ENCODE results near the gene BAG2.
A peak's percentile ranks its signal among the peaks of the same experiment; 100 is the strongest.

BAG2 gene

DNA sequence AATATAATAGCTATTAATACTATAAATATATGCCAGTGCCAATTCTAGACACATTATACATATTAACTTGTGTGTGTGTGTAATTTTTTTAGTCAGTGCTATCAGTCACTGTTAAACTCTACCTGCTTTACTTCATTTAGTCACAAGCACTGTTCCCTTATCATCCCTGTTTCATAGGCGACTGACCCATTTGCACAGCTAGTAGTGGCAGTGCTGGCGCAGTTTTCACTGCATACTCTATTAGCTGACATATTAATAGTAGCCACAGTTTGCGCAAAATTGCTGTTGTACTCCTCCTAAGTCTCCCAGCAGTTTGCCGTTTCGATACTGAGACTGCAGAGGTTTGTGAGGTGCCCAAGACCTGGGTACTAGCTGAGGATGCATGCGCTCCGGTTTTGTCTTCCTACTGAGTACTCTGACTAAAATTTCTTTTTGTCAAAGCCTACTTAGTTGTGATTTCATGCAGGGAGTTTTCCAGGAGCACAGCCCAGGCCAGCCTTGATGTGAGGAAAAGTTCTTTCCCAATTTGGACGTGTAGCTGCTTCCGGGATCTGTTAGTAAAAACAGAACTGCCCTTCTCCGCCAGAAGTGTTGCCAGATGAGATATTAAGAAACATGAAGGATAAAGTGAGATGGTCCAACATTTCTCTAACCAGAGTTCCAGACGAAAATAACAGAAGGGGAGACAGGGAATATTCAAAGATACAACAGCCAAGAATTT is 5.6 kb downstream of the BAG2 start:
- no peak for DNase-seq

DNA sequence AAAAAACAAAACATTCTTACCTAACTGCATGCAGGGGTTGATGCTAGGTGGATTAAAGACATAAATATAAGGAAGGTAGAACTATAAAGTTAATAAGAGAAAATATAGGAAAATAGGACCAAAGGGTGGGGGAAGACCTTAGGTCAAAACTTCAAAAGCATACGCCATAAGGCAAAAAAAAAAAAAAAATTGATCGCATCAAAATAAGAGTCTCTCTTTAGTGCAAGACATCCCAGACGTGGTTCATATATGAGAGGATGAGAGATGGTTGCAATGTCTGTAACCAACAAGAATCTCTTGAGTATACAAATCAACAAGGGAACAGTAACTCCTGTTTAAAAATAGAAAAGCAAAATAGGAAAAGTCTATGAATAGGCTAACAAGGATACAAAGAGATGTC is 8.5 kb downstream of the BAG2 start:
- no peak for DNase-seq

DNA sequence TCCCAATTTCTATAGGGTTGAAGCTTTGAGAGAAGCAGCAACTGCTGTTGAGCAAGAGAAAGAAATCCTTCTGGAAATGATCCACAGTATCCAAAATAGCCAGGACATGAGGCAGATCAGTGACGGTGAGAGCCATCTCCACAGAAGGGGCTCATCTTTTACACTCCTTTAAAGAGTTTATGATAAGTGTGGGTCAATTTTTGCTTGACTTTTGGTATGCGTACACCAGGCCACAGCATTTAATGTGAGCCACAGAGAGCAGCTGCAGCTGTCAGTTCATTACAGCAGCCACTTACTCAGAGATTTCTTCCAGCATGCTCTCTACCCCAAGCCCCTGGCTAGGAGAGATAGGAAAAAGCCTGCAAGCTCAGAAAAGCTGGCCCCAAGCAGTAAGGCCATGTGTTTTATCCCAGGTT is 9.9 kb downstream of the BAG2 start:
- no peak for DNase-seq

DNA sequence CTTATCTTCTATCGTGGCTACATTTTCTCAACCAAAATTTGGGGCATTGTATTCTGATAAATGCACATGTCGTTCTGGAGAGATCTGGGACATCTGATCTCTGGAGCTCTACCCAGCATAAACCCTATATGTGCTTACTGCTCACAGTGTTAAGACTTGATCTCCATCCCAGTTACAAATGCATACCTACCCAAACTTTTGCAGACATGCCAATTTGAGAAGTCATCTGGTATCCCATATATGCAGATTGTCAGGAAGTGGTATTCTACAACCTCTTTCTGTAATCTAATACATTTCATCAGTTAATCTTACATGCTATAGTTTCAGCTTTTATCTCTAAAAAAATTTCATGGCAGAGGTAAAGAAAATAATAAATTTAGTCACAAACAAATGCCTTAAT is 11.2 kb downstream of the BAG2 start:
- no peak for DNase-seq

DNA sequence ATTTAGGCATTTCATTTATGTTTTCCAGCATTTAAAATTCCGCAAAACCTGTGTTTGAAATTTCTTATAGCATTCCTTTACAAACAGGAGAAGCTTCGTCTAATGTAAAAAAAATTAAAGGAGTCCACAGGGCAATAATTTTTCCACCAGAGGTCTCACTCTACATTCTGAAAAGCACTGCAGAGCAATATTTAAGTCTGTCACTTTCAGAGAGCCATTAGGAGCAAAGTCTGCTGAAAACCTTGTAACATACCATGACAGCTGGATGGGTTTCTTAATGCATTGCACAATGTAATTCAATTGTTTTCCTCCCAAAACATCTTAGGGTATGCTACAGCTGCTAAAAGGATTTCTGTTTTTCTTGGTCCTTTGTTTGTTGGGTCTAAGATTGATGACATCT is 18.0 kb downstream of the BAG2 start:
- DNase-seq: no peak

DNA sequence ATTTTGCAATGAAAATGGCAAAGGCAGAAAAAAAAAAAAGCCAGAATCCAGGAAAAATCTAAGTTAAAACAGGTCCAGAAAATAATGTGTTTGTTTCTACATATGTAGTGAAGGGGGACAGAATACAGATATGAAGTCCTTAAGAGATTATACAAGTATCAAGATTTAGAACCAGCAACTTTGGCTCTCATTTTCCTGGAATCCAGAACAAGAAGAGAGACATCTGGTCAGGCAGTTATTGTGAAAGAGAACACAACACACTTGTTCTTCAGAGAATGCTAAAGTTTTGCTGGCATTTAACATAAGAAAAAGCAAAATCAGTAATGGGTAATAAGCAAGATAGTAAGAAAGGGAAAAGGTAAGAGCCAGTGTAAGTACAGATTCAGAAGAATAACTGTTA is 21.1 kb downstream of the BAG2 start:
- DNase-seq: no peak

DNA sequence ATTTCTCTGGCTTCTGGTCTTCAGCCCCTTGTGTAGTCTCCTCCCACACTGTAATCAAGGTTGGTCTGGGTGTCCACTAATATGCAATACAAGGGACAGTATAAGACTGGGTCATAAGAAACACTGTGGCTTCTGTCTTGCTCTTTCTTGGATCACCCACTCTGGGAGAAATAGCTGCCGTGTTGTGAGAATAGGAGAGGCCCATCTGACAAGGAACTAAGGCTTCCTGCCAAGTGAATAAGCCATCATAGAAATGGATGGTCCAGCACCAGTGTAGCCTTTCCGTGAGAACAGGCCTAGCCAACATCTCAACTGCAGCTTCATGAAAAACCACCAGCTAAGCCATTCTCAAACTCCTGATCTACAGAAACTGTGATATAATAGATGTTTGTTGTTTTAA is 23.3 kb downstream of the BAG2 start:
- no peak for DNase-seq

DNA sequence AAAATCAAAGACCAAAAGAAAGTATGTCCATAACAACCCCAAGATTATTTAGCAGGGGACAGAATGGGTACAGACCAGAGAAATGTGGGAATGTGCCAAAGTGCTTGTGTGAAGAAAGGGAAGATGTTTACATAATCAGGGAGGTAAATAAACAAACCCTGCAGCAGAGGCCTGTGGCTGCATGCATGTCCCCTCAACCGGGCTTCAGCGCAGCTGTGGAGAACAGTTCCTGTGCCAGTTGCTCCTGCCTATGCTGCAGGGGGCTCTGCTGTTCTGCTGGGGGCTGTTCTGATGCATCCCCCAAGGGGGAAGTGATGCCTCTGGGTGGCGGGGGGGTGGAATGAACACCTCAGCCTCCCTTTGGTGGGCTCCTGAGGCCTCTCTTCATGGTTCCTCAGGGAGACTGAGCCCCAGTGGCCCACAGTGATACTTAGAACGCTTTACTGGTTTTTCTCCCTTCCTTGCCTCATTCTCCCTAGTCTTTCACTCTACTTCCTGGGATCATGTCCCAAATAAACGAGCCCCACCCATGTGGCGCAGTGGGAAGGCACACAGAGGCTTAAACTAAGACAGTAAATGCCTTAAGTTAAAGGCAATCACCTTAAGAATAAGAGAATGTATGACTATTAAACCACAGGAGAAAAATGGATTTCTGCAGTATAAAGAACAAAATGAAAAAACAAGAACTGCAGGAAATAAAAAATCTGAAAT is 27.0 kb downstream of the BAG2 start:
- no peak for DNase-seq

DNA sequence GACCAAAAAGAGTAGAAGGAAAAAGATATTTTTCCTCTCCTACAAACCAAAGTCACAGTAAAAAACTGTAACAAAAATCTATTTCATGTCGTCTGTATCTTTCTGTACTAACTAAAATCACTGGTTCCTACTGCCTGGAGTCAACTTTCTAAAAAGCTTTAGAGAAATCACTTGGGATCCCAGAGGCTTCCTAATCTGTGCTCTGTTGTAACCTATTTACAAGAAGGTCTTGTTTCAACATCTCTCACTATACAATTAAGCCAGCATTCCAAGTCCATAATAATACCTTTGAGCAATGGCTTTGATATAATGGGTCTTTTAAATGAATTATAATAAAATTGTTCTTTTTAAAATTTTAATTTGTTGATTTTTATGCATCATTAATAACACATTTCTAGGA is 29.6 kb downstream of the BAG2 start:
- no peak for DNase-seq

DNA sequence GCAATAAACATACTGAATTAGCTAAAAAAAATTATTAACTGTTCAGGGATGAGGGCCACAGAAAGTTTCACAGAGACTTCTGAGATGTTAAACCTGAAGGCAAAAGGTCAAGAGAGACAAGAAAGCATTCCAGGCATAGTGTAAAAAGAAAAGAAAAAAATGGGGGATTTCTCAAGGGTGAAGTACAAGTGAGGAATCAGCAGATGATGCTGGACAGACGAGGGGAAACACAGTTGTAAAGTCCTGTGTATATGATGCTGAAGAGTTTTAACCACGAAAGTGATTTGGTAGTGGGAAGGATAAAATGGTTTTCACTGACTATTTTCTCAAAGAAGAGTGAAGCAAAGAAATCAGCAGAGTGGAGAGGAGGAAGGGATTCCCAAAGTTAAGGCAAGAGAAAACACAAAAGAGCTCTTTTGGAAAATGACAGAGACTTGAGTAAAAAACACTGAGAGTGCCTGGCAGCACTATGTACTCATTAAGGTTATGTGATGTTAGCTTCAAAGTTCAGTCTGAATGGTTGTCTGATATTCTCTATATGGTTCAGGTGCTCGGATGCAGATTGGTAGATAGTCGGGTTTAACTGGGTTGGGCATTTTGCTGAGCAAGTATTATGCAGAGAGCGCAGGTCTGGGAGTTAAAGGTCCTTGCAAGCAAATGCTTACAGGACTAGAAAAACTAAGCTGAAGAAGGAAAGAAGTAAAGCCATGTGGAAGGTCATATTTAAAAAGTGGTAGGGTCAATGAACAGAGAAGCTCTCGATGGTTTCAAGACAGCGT is 33.6 kb downstream of the BAG2 start:
- DNase-seq: no peak

DNA sequence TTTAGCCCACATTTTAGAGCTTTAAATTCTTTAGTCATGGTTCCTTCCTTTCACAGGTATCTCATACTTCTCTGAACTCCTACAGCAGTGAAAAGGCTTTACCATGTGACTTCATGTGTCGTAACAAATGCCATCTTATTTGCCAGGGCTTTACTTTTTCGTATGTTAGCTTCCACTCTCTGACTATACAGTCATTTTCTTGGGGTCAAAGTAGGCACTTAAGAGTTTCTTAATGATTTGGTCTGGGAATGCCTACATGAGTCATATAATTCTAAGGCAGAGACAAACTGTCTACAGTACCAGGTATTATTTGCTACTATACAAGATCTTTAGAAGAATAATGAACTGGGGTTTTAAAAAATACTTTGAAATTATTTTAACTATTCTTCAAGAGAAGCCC is 35.0 kb downstream of the BAG2 start:
- DNase-seq: no peak

DNA sequence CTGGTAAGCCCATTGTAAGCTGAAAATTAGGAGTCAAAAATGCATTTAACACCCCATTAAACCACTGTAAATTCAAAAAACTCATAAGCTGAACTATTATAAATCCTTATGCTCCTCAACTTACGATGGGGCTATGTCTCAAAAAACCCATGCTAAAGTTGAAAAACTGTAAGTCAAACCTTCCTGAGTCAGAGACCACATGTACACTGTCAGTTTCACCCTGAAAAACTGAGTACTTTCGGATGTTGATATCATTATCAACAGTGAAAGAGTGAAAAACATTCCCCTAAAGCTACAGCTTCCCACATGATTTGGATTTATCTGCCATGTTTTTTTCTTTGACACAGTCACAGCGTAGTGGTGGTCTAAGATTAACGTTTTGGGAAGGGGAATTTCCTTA is 35.7 kb downstream of the BAG2 start:
- no peak for DNase-seq

DNA sequence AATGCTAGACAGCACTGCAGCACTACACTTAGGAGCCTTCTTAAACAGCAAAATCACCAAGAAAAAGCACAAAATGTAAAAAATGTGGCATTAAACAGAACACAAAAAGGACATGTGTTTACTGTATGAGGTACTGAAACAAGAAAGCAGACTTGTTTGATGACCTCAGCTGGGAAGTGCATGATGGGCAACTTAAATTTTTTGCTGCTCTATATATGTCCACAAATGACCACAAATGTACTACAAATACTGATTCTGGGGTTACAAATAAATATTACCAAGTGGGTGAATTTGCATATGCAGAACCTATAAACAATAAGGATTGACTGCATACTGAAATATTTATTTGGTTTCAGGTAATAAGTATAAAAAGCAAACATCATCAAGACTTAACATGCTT is 36.9 kb downstream of the BAG2 start:
- DNase-seq: no peak

DNA sequence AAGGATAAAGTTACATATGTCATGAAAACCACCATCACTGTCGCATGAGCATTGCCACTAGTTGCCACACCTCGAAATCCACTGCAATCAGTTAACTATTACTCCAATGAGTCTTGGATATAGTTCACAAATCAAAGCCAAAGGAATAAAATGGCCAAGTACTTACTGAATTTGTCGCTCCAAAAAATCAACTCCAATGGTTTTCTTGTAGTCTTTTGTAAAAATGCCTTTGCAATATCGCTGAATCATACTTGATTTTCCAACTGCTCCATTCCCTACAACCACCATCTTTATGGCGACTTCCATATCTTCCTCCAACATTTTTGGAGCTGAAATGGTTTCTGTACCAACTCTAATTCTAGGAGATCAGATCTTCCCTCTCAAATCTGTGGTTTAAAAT is 37.9 kb downstream of the BAG2 start:
- DNase-seq: no peak

DNA sequence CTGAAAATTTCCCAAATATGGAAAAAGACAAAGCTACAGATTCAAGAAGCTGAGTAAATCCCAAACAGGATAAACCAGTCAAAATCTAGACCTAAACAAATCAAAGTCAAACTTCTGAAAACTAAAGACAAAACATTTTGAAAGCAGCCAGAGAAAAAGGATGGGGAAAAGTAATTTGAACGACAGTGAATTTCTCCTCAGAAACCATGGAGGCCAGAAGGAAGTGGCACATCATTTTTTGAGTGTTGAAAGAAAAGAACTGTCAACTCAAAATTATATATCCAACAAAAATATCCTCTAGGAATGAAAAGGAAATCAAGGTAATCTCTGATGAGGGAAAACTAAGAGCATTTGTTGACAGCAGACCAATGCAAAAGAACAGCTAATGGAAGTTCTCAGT is 43.1 kb downstream of the BAG2 start:
- DNase-seq: no peak

DNA sequence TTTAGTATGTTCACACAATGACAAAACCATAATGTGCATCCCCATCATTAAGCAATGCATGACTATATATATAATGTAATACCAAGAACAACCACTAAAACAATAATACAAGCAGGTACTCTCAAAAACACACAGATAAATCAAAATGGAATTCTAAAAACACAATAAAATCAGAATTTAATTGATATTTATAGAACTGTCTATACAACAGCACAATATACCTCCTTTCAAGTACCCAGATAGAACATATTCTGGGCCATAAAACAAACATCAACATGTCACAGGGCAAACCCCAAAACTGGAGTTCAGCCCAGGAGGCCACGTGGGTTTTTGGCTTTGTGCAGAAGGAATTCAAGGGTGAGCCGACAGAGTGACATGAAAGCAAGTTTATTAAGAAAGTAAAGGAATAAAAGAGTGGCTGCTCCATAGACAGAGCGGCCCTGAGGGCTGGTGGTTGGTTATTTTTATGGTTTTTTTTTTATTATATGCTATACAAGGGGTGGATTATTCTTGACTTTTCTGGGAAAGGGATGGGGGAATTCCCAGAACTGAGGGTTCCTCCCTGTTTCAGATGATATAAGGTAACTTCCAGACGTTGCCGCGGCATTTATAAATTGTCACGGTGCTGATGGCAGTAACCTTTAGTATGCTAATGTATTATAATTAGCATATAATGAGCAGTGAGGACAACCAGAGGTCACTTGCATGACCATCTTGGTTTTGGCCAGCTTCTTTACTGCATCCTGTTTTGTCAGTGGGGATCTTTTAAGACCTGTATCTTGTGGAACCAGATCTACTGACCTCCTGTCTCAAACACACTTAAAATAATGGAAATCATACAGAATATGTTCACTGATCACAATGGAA is 44.3 kb downstream of the BAG2 start:
- no peak for DNase-seq

DNA sequence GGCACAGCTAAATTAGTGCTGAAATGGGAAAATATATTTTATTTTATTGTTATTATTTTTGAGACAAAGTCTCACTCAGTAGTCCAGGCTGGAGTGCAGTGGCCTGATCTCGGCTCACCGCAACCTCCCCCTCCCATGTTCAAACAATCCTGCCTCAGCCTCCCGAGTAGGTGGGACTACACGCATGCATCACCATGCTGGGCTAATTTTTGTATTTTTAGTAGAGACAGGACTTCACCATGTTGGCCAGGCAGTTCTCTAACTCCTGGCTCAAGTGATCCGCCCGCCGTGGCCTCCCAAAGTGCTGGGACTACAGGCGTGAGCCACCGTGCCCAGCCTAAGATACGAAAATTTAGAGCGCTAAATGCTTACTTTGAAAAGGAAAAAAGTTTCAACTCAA is 45.1 kb downstream of the BAG2 start:
- no peak for DNase-seq

DNA sequence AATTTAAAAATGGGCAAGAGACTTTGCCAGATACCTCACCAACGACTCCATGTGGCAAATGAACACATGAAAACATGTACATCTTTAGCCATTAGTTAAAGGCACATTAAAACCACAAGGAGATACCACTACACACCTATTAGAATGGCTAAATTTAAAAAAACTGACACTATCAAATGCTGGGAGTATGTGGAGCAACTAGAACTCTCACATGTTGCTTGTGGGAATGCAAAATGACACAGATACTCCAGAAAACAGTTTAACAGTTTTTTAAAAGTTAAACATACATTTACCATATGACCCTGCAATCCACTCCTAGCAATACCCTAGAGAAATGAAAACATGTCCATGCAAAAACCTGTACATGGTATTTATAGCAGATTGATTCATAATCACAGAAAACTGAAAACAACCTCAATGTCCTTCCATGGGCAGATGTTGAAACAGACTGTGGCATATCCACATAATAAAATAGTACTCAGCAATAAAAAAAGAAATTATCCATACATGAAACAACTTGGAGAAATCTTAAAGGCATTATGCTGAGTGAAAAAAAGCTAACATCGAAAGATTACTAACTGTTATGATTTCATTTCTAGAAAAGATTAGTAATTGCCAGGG is 48.1 kb downstream of the BAG2 start:
- DNase-seq: no peak

DNA sequence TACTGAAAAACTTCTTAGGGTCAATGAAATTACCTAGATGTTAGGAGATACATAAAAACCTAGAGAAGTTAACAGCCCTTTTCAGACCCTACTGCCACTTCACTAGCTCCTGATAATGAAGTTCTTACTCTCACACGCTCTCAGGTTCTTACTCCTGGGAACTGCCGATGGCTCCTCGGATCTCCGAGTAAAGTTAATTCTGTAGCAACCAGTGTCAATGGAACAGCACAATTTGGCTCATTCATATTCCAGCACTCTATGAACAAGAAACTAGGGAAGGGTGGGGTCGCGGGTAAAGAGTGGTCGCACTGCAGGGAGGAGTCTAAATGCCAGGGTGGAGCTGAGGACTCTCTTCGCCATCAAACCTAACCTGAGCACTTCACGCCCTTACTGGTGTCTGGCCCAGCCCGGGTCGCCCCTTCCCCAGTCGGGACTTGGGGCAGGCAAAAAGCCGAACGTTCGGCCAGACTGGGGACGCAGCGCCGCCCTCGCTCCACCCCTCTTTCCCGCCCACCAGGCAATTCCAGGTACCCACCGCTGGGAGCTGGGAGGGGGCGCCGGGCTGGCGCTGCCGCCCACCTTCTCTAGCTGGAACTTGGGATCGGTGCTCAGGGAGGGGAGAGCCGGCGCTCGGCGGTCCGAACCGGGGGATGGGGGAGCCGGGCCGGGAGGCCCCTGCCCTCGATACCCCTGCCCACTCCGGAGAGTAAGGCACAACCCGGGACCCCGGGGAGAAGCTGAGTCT is 49.2 kb downstream of the BAG2 start:
- peak in 1 of 2 experiments; percentile 21 for DNase-seq

DNA sequence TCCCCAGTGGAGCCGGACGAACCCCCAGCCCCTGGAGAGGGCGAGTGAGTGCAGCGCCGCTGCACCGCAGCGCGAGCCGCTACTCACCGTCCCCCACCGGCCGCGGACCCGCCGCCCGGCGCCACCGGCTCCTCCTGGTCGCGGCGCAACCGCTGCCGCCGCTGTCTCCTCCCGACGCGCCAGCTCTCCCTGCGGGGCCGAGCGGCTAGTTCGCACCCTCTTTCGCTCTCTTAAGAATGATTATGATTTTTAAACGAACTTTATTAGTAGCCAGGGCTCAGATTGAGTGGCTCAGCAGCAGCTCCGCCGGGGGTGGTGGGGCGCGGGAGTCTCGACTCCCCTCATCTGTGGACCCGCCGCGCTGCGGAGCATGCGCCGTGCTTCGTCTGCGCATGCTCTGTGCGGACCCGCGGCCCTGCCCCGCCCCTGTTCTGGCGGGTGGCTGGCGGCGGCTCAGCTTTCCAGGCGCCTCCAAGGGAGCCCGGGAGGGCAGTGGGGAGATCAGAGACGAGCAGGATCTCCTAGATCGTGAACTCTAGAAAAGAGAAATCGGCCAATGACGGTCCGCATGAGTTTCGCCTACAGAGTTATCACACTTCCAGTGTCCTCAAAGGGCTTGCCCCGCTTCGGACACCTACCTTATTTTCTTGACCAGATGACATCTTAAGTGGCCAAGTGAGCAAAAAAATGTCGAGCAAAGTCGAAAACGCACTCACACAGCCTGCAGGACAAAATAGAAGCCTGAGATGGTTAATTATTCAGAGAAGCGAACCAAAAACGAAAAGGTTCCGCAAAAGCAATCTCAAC is 50.0 kb downstream of the BAG2 start, which contains the start of gene RAB23:
Gene RAB23 (minus strand): TSS at position 372 of the 807 bp plus-strand sequence. CDS start 11,927 bp downstream, outside the sequence.
- peak; percentile 55 to 66 for DNase-seq

DNA sequence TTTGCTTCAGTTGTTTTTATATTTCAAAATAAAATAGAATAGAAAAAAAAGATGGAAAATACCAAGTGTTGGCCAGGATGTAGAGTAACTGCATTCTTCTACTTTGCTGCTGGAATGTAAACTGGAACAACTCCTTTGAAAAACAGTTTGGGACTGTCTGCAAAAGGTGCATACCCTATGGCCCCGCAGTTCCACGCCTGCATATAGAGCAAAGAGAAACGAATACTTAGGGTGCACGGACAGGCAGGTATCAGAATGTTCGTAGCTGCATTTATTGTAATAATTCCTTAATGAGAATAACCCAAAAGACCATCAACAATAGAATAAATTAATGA is 50.6 kb downstream of the BAG2 start:
- DNase-seq: no peak
